NCI-H446 (cell line): ENCODE data around the gene IGF1.

Experiments used
- DNase-seq, 2 experiments: peaks; one replicate each; lab custom pipeline; 2025; lab: John Stamatoyannopoulos, UW

Gene IGF1

DNA sequence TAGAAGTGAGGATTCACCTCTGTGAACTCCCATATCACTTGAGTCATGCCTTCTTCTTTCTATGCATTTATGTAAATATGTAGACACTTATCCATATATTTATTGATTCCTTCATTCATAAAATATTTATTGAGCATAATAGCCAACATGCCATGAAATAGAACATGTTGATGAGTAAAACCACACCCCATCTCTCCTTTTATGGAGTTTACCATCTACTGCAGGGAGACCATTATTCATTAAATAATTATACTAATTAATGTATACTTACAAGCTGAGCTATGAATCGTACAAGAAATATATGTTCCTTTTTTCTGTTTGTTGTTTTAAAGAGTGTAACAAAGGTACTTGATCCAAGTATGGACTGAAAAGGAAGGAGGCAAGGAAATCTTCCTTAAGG lies 17.4 kb upstream of the IGF1 start:
- DNase-seq, result no peak

DNA sequence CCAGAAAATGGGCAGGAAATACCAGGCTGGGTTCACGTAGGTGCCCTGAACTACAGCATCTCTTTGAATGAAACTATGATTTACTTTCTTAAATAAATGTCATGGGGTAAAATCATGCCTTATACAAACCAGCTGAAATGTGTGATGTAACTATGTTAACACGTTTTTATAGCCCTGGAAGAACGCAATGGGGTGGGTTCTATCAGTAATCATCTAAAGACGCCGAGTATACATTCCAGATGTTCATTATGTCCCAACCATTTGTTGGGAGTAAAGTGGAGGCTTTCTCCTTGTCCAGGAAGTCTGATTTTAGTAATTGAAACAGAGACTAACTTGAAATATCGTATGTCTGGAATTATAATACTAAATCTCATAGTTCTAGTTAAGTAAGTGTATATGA lies 16.2 kb upstream of the IGF1 start:
- no peak for DNase-seq

DNA sequence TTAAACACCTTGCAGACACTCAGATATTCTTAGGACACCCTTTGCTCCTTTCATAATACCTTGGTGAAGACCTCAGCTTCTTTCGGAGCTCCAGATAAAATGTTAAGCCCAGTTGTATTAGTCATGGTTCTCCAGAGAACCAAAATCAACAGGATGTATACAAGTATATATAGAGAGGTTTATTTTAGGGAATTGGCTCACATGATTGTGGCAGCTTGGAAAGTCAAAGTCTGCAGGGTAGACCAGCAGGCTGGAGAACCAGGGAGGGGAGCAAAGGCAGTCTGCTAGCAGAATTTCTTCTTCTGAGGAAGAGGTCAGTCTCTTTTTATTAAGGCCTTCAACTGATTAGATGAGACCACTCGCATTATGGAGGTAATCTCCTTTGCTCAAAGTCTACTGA lies 6.9 kb upstream of the IGF1 start:
- no peak for DNase-seq

DNA sequence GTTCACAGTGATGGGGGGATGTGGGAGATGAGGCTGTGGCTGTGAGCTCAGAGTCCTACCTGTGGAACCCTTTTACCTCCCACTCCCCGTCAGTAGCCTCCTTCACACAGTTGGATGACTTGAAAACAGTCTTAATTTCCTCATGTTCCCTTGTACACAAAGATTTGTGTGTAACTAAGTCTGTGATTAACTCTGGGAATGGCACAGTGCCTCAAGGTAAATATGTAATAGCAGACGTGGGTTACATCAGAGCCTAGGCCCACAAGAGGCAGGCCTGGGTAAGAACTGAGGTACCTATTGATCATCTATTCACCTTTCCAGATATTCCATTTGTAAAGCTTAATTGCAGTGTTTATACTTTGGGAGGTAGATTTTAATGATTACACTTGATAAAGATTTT lies 5.8 kb upstream of the IGF1 start:
- DNase-seq, result no peak

DNA sequence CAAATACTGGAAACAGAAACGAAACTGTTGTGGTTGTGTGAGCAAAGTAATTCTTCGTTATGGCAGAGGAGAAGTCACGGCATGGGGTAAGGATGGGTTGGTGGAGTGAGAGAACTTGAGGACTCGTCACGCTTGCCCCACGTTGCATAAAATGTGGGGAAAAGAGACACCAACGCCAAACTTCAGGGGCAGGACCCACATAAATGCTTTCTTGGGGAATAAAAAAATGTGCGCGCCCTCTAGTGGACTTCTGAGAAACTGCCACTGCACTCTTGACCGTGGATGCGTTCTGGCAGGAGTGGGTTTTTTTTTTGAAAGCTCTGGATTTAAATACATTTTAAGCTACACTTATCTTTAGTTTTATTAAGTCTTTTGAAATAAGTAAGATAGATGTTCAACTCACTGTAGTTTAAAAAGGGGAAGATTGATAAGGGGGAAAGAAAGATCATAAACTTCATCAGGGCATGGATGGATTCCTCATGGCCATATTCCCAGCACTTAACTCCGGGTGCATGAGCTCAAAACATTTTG lies 4.1 kb upstream of the IGF1 start:
- DNase-seq, result peak in 1 of 2 experiments; percentile 46

DNA sequence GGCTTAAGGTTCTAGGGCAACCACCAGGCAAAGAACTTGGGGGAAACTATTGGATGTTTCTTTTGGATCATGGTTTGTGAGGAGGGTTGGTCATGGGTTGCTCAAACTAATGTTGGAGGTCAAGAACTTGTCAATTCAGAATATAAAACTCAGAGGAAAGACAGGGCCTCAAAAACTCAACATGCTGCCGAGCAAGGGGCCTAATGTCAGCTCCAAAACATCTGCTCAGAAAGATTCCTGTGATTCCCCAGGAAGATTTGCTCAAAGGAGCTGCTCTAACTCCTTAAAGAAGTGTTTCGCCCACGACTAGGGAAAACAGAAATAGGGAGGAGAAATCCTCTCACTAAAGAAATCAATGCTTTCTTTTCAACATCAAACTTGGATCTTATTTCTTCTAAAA lies 3.7 kb upstream of the IGF1 start:
- no peak for DNase-seq

DNA sequence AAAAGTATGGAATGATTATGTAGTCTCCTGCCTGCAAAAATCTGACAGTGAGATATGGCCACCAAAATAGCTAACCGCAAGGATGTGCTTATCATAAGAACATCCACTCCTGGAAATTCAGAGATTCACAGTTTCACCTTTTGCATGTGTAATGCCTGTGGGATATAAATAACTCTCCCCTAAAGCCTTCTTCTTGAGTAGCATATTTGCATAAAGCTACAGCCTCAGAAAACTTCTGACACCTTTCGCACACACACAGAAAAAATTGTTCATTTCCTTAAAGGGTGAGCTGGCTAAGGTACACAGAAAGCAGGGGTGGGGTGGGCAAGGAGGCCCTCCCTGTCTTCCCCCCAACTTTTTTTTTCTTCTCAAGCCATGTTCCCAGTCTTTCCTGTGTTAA lies 3.1 kb upstream of the IGF1 start:
- DNase-seq, result no peak

DNA sequence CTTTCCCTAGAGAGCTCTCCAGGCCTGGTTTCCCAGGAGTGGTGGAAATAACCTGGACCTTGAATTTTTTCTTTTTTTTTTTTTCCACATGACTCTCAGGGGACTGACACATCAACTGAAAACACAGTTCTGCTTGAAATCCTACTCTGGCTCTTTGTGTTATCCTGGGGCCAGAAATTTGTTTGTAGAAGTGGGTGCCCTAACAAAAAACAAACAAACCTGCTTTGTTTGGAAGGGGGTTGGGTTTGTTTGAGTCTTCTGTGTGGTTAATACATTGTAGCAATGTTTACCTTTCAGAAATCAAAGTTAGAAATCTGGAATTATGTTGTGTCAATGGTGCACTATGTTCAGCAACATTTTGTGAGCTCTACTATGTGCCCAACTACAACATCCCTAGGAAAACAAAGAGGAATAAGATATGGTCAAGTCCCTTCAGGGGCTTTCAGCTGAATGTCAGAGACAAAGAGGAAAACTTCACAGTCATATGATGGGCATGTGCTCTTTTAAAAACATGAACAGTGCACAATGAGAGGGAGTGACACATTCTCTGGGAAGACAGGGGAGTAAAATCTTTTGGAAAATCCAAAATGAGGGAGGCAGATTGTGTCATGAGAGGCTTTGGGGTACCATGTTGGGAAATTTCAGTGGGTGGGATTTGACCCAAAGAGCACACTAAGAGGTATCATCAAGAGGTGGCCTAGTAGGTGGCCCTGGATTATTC lies 1.5 kb upstream of the IGF1 start:
- no peak for DNase-seq

DNA sequence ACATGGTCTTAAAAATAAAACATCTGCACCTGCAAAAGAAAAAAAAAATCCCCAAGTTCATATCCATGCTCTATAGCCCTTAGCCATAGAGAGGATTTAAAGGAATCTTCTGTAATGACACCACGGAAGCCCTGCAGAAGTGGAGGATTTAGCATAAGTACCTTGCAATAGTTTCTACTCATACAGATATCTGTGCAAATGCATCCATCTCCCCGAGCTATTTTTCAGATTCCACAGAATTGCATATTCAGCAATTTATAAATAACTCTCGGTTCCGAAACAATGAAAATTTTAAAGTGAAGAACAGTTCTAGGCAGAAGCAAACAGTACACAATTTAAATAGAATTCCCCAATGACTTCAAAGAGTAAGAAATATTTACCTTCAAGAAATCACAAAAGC lies 424 bp downstream of the IGF1 start:
- no peak for DNase-seq

DNA sequence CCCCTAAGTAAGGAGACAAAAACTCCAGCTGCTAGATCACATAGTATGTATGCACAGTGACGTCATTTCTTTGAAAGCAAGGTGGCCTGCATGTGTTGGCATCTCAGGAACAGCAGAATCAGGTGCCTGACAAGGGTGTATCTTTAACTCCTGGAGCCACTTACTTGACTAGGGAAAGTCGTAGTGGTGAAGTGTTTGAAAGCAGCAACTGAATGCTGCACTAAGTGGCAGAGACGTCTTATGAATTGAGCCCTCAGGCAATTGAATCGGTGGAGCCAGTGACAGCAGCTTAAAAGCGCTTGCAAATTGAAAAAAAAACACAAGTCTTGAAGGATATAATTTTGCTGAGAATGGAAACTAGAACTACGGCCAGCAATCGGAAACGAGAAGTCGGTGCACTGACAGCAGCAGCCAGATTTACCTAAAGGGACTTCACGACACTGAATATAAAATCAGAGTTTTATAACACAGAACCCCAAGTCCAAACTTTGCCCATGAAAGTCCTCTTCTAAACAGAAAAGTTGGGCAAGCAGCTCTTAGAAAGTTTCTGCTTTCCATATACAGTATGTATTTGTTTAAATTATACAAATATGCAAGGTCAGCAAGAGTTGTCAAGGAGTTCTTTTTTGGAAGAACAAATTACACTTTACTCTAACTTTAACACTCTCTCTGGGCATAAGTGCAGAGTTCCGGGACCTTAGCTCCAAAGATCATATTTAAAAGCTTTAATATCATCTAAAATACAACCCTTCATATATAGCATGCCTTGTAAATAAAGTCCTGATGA lies 1.1 kb downstream of the IGF1 start:
- no peak for DNase-seq

DNA sequence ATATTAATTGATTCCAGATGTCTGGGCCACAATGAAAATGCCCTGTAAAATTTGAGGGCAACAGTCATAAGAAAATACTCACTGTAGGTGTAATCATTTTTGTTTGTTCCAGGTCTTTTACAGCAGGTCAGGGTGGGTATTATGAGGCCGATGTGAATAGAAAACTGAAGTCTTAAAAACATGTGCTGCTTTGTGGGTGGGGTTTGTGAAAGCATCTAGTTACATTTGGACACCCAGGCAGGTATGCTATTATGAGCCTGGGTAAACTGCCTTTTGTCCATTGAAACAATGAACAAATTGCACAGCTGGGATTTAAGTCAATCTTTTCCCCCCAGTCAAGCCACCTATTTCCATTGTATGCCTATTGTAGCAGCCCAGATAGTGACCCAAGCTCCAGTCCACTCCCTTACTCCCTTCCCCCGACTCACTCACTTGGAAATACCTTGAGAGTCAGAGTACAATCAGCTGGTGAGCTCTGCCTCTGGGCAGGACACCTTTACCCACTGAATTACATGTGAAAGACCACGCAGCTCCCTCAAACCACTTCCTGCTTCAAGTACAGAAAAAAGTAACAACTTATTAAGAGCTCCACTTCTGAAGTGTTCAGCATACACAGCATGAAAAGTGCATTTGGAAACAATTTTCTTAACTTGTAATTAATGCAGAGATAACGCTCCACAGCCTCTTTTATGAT lies 1.8 kb downstream of the IGF1 start:
- DNase-seq, result no peak

DNA sequence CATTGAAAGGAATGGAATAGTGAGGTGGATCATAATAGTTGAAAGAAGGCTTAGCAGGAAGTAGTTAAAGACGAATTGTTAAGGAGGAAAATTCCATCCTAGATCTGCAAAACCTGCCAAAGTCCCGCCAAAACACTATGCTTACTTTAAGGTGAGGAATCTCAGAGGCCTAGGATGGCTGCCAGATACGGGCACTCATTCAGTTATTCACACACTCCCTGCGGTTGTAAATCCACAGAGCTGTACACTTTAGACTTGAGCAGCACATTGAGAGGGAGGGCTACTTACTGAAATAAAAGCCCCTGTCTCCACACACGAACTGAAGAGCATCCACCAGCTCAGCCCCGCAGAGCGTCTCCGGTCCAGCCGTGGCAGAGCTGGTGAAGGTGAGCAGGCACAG lies 5.0 kb downstream of the IGF1 start:
- no peak for DNase-seq

DNA sequence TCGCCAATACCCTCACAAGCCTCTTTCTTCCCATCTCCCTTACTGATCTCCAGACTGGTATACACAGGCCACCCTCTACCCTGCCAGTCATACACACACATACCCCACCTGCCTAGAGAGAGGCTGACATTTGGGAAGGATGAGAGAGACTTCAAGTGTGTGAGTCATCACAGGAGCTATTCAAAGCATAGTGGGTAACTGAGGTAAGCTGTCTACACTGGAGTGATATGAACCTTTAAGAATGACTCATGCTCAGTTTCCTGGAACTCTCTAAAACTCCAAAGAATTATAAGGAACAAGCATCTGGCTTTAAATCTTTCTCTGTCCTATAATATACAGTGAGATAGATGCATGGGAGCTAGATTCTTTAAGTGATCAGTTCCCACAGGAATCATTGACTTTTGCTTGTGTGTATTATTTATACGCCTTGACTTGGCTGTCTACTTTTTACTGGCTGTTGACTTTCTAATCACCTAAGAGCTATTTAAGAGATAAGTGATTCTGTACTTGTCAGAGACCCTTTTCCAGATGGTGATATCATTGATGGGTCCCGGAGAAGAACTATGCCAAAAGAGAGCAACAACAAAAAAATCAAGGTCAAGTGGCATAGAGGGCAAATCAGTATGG lies 5.8 kb downstream of the IGF1 start:
- DNase-seq, result no peak

DNA sequence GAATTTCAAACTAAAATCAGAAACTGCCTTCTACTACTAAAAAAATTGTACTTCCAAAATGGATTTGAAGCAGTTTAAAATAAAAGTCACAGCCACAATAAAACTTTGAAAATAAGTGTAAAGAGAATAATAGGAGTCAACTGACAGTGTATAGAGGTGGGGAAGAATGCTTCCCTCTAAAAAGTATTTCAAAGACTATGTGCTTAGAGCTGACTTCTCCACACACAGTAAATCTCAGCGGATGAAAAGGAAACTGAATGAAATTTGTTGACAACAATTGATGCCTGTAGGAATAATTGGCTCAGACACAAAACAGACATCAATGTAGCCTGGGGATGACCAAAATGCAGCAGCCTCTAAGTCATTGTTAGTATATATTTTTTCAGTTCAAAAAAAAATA lies 7.9 kb downstream of the IGF1 start:
- no peak for DNase-seq

DNA sequence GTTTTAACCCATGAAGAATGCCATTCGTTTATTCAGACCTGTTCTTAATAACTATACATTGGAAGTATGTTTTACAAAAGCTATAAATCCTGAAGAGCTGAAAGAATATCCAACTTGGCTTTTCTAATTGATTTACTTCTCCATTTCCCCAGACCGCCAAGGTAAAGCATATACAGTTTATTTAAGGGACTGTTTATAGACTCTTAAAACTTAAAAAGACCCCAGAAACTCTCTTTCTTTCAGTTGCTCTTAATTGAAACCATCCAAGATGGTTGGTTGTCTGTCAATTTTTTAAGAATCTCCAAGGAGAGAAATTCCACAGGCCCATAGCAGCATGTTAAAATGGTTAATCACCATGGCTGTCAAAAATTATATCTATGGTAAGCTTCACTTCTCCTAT lies 8.8 kb downstream of the IGF1 start:
- no peak for DNase-seq

DNA sequence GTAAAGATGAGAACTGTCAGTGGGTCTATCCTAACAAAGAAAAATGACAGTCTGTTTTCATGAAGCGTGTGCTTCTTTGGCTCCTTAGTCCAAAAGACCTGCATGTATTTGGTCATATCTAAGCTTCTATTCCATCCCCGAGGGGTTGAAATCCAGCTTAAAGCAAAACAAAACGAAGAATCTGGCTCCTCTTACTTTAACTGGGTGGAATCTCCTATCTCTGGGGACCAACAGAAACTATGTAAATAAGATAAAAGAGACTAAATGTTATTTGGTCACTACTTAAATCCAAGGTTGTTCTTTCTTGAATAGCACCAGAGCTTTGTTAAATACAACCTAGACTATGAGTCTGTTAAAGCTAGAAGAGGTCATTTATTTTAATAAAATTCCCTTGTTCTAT lies 9.4 kb downstream of the IGF1 start:
- DNase-seq, result no peak

DNA sequence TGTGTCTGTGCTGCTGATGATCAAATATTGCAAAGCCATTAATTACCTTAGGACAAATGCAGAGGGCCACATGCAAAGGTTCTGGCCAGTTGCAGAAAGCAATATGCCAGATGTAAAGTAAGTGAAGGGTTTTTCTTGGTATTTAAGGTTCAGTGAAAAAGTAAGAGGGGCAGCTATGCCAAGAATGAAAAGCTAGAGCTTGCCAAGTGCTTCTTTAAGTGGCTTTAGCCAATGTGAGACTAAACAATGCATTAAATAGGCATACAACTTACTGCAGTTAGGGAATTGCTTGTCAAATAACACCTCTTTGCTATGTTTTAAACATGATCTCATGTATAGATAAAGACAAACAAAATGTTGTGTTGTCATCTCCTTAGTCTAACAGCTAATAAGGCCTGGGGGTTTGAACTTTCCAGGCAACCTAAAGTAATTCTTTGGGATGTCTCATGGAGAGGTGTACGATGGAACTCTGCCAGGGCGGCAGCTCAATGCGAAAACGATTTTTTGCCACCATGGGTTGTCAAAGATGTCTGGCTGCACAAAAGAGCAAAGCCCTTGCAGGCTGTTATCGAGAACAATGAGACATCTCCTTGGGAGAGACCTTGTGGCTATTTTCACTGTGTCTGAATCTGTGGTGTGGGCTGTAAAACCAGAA lies 12.0 kb downstream of the IGF1 start:
- no peak for DNase-seq

DNA sequence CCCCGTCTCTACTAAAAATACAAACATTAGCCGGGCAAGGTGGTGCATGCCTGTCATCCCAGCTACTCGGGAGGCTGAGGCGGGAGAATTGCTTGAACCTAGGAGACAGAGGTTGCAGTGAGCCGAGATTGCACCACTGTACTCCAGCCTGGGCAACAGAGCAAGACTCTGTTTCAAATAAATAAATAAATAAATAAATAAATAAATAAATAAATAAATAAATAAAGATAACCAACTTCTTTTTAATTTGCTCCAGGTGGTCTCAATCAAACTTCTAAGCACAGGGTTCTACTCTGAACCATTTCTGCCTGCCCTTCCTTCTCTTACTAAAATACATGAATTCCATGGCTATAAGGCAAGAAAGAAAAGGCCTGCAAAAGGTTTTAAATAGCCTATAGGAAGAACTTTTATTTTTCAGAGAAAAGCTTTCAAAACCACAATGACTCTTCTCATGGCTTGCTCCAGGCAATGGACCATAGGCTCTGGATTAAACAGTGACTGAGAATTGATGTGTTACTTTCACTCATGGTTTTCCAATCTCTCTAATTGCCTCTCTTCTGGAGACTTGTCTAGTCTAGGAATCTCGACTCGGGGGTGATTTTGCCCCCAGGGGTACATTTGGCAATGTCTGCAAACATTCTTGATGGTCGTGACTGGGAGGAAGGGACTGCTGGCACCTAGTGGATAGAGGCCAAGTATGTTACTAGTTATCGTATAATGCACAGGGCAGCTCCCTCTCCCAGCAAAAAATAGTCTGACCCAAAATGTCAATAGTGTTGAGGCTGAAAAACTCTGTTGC lies 14.4 kb downstream of the IGF1 start:
- no peak for DNase-seq

DNA sequence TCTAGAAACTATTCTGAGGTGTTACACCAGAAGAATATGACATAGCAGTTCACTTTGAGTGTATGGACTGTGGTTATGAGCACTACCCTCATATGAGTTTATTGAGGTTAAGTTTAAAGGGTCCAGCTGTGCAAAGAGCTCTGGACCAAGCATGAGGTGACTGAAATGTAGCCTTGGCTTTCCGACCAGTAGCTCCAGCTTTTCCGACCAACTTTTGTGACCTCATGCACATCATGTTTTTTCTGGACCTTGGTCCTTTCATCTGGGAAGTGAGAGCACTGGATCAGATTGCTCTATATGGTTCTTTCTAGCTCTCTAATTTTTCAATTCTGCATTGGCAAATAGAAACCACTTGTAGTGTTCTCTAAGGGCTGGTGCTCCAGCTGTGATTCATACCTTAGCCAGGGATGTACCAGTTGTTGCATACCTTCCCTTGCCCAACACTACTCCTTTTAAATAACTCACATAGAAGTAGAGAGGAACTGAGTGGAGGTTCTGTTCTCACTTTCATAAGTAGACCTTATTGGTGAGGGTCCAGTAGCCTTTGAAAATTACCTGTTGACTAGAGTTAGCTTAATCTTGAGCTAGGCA lies 16.6 kb downstream of the IGF1 start:
- no peak for DNase-seq

DNA sequence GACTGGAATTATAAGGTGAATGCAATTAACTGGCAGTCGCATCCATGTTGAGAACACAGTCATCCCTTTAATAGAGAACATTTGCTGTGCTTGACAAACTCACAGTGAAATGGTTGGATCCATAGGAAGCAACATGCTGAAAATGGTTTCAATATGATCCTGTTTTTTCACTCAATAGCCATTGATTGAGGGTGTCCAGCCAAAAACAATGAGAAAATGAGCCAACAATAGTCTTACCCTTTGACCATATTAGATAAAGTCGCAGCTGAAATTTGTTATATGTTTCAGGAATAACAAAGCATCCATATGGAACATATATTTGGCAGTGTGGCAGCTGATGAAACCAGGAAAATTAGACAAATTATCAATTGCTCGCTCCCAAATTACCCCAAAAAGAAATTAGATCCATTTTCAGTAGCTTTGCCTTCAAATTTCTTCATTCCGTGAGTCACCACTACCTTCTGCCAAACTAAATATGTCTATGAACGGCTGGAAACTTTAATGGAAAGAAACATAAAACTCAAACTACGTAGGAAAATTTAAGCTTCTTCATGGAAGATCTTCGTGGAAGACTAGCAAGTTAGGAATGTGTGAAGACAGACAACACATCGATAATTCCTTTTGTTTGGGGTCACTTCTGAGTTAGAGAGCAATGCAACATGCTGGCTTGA lies 17.4 kb downstream of the IGF1 start:
- no peak for DNase-seq
